Endometrium (tissue), 2 donors: ENCODE measurements around the gene USP17L21.
"Not testable (repeated sequence)": the region's sequence is repeated elsewhere in the genome, so short reads cannot be mapped to it uniquely, and the experiment has no call there.

ENCODE experiments used
- FAIRE-seq: peaks from 2 replicates; lab custom pipeline; 2012; peaks lifted over from hg19 to GRCh38; lab: Jason Lieb, UNC
- donor health status: control.
- donor health status: control.

USP17L21 gene

GRCh38 chr4:9262572-9262971 lies at the start of gene USP17L21:
TSS of gene USP17L21 (plus strand) at chr4:9262872. CDS start at chr4:9262872, 0 bp downstream.
- not testable (repeated sequence) for FAIRE-seq

GRCh38 chr4:9214701-9215100 lies 48.0 kb upstream of the USP17L21 start:
- not testable (repeated sequence) for FAIRE-seq

- not testable (repeated sequence) for FAIRE-seq
These were observed 47.6 kb upstream of the USP17L21 start, which contains the start of gene USP17L11 for GRCh38 chr4:9215105-9215504. TSS of gene USP17L11 (plus strand) at chr4:9215405. CDS start at chr4:9215405, 0 bp downstream.

GRCh38 chr4:9219852-9220251 lies 42.8 kb upstream of the USP17L21 start, which contains the start of gene USP17L12:
TSS of gene USP17L12 (plus strand) at chr4:9220152. CDS start at chr4:9220152, 0 bp downstream.
- FAIRE-seq = not testable (repeated sequence)

- FAIRE-seq = not testable (repeated sequence)
These were observed 38.1 kb upstream of the USP17L21 start, which contains the start of gene USP17L13 for GRCh38 chr4:9224596-9224995. TSS of gene USP17L13 (plus strand) at chr4:9224896. CDS start at chr4:9224896, 0 bp downstream.

GRCh38 chr4:9230249-9230648 lies 32.4 kb upstream of the USP17L21 start:
- FAIRE-seq = not testable (repeated sequence)

- not testable (repeated sequence) for FAIRE-seq
These were observed 28.6 kb upstream of the USP17L21 start, which contains the start of gene USP17L15 for GRCh38 chr4:9234085-9234484. TSS of gene USP17L15 (plus strand) at chr4:9234385. CDS start at chr4:9234385, 0 bp downstream.

GRCh38 chr4:9238461-9238860 lies 24.2 kb upstream of the USP17L21 start:
- FAIRE-seq = not testable (repeated sequence)

GRCh38 chr4:9243579-9243978 lies 19.1 kb upstream of the USP17L21 start, which contains the start of gene USP17L17:
TSS of gene USP17L17 (plus strand) at chr4:9243879. CDS start at chr4:9243879, 0 bp downstream.
- FAIRE-seq = not testable (repeated sequence)

- not testable (repeated sequence) for FAIRE-seq
These were observed 14.6 kb upstream of the USP17L21 start, which contains the start of gene USP17L18 for GRCh38 chr4:9247953-9248680. TSS of gene USP17L18 (plus strand) at chr4:9248630. CDS start at chr4:9248630, 0 bp downstream.

GRCh38 chr4:9253078-9253477 lies 9.6 kb upstream of the USP17L21 start, which contains the start of gene USP17L19:
TSS of gene USP17L19 (plus strand) at chr4:9253378. CDS start at chr4:9253378, 0 bp downstream.
- FAIRE-seq = not testable (repeated sequence)

GRCh38 chr4:9257824-9258223 lies 4.8 kb upstream of the USP17L21 start, which contains the start of gene USP17L20:
TSS of gene USP17L20 (plus strand) at chr4:9258124. CDS start at chr4:9258124, 0 bp downstream.
- not testable (repeated sequence) for FAIRE-seq

GRCh38 chr4:9267319-9267718 lies 4.6 kb downstream of the USP17L21 start, which contains the start of gene USP17L22:
TSS of gene USP17L22 (plus strand) at chr4:9267619. CDS start at chr4:9267619, 0 bp downstream.
- FAIRE-seq = not testable (repeated sequence)

GRCh38 chr4:9271719-9272118 lies 9.0 kb downstream of the USP17L21 start:
- FAIRE-seq = not testable (repeated sequence)
